K562 (cell line): ENCODE data around the gene ZNRD2. TPM values are rescaled to one million over a fixed set of nuclear protein-coding genes. Genes with fewer than 3 reads are reported as not detected.

Experiments
- CREM ChIP-seq: IDR thresholded peaks from 2 replicates; pipeline ENCODE4 v1.6.1; 2014; ENCODE audit warnings: antibody characterized with exemption, low read depth
- FOXM1 ChIP-seq, 2 experiments: fragments of 450-650 bp in 1 of 2; sonication (generic) in 1 of 2; formaldehyde crosslinking in 1 of 2; IDR thresholded peaks; 2 replicates each; pipeline versions ENCODE4 v1.6.1 to v1.9.0; 2017 to 2022; ENCODE audit warnings: low read depth in 2 of 2, mild to moderate bottlenecking in 2 of 2, missing genetic modification reagents in 1 of 2, moderate library complexity in 1 of 2
- HIVEP1 ChIP-seq: fragments of 250-450 bp; sonication (Bioruptor Pico); IDR thresholded peaks from 2 replicates; pipeline ENCODE4 v1.4.0; 2020; ENCODE audit warnings: mild to moderate bottlenecking
- HNRNPLL ChIP-seq: fragments of 200-400 bp; formaldehyde crosslinking; IDR thresholded peaks from 2 replicates; pipeline ENCODE4 v1.6.1; 2017; ENCODE audit warnings: low read length, low read depth, mild to moderate bottlenecking; ENCODE audit not compliant: poor library complexity, severe bottlenecking
- LARP7 ChIP-seq: fragments of 450-650 bp; IDR thresholded peaks from 2 replicates; pipeline ENCODE4 v1.6.1; 2016
- MED1 ChIP-seq: sonication (generic); formaldehyde crosslinking; IDR thresholded peaks from 2 replicates; pipeline ENCODE4 v1.8.1; 2023; ENCODE audit warnings: missing genetic modification reagents, borderline replicate concordance
- POLR2A ChIP-seq: fragments of 450-650 bp; conservative IDR thresholded peaks from 2 replicates; pipeline ENCODE4 v1.6.1; 2016
- SP2 ChIP-seq: IDR thresholded peaks from 2 replicates; pipeline ENCODE4 v1.6.1; 2011; ENCODE audit warnings: mild to moderate bottlenecking, low read depth, low read length, moderate library complexity; ENCODE audit not compliant: poor library complexity, severe bottlenecking; ENCODE audit errors: extremely low read depth
- TAF7 ChIP-seq: fragments of 450-650 bp; IDR thresholded peaks from 2 replicates; pipeline ENCODE4 v1.6.1; 2016; ENCODE audit warnings: missing genetic modification characterization, missing compliant biosample characterization
- ZBTB17 ChIP-seq: fragments of 450-650 bp; formaldehyde crosslinking; IDR thresholded peaks from 2 replicates; pipeline ENCODE4 v1.4.0; 2020; ENCODE audit warnings: mild to moderate bottlenecking
- polyA plus RNA-seq, 8 experiments: library from polyadenylated mRNA; depleted of rRNA in 4 of 8; stranded (reverse) in 5 of 8; unstranded in 3 of 8; fragments of >200 nt; fragmentation: Nextera tagmentation in 2 of 8; fragmentation: Illumina TruSeq in 1 of 8; extraction: Ambion mirVana in 2 of 8; extraction: Trizol in 1 of 8; gene quantifications; 2 replicates each; pipeline versions ENCODE4 v1.2.1 to v1.2.3, GENCODE V29; 2011 to 2014; ENCODE audit warnings: inconsistent platforms in 1 of 8, missing spikeins in 1 of 8
- total RNA-seq, 7 experiments: library from RNA; depleted of rRNA in 6 of 7; stranded (reverse); fragments of >200 nt in 6 of 7; fragmentation: Illumina TruSeq in 2 of 7; extraction: Trizol in 2 of 7; gene quantifications; 2 replicates each; pipeline versions ENCODE4 v1.2.1 to v1.2.3, GENCODE V29; 2011 to 2021; ENCODE audit warnings: low replicate concordance in 1 of 7
- TF ChIP-seq, protein P1 (sequence below), 2 experiments: fragments of 450-650 bp in 1 of 2; sonication (generic) in 1 of 2; formaldehyde crosslinking in 1 of 2; IDR thresholded peaks; 2 replicates each; pipeline versions ENCODE4 v1.7.1 to v1.9.0; 2016 to 2022; ENCODE audit warnings: inconsistent platforms in 1 of 2, mild to moderate bottlenecking in 1 of 2, missing genetic modification reagents in 1 of 2
- TF ChIP-seq, protein P2 (sequence below): fragments of 450-650 bp; formaldehyde crosslinking; IDR thresholded peaks from 2 replicates; pipeline ENCODE4 v1.4.0; 2020; ENCODE audit warnings: mild to moderate bottlenecking, moderate library complexity
- TF ChIP-seq, protein P3 (sequence below): sonication (generic); formaldehyde crosslinking; IDR thresholded peaks from 2 replicates; pipeline ENCODE4 v1.8.0; 2022; ENCODE audit warnings: mild to moderate bottlenecking, missing genetic modification reagents
- TF ChIP-seq, protein P4 (sequence below): fragments of 250-450 bp; sonication (Bioruptor Pico); IDR thresholded peaks from 2 replicates; pipeline ENCODE4 v1.4.0; 2020

Gene ZNRD2
- total and polyA plus RNA-seq, 9 of the 15 experiments (the other 6 are each of a cell fraction or from before 2014, with no cell fraction given) = 13.4 to 129 (median 60.4) TPM

DNA sequence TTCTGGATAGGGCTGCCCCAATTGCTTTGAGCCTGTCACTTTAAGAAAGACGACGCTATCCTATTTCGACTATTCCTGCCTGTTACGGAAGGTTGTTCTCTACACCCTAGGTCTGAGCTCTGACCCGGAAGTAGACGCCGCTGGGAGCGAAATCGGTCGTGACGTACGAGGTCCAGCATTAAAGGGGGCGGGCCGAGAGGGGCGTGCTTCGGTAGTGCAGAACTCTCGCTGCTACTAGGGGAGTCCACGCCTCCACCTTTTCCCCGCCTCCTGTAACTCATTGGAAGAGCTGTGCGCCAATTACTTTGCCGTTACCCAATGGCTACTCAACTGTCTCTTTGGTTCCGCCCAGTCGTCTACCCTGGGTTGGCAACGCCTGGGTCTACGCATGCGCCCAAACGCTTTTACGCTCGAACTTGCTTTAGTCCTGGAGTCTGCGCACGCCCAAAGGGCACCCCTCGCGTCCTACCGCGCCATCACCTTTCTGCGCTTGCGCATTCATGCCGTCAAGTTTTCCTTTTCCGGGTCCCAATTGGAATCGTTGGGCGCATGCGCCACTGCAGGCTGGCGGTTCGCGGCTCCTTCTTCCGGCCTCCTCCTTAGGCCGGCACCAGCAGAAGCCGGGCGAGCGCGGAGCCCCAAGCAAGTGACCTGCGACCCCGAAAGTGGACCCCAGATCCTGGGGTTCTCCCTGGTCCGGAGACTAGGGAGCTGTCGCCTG is 45.1 kb downstream of the ZNRD2 start, which contains the start of gene PCNX3 (continued):
- TF ChIP-seq, protein P1, sequence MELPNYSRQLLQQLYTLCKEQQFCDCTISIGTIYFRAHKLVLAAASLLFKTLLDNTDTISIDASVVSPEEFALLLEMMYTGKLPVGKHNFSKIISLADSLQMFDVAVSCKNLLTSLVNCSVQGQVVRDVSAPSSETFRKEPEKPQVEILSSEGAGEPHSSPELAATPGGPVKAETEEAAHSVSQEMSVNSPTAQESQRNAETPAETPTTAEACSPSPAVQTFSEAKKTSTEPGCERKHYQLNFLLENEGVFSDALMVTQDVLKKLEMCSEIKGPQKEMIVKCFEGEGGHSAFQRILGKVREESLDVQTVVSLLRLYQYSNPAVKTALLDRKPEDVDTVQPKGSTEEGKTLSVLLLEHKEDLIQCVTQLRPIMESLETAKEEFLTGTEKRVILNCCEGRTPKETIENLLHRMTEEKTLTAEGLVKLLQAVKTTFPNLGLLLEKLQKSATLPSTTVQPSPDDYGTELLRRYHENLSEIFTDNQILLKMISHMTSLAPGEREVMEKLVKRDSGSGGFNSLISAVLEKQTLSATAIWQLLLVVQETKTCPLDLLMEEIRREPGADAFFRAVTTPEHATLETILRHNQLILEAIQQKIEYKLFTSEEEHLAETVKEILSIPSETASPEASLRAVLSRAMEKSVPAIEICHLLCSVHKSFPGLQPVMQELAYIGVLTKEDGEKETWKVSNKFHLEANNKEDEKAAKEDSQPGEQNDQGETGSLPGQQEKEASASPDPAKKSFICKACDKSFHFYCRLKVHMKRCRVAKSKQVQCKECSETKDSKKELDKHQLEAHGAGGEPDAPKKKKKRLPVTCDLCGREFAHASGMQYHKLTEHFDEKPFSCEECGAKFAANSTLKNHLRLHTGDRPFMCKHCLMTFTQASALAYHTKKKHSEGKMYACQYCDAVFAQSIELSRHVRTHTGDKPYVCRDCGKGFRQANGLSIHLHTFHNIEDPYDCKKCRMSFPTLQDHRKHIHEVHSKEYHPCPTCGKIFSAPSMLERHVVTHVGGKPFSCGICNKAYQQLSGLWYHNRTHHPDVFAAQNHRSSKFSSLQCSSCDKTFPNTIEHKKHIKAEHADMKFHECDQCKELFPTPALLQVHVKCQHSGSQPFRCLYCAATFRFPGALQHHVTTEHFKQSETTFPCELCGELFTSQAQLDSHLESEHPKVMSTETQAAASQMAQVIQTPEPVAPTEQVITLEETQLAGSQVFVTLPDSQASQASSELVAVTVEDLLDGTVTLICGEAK (IDR thresholded peaks at IDR 0.05) = peak; percentile 96
- TF ChIP-seq, protein P1 (CRISPR knock-in tag; IDR thresholded peaks at IDR 0.05) = no peak
- peak; percentile 100 for TF ChIP-seq ZBTB17
- TF ChIP-seq, protein P2, sequence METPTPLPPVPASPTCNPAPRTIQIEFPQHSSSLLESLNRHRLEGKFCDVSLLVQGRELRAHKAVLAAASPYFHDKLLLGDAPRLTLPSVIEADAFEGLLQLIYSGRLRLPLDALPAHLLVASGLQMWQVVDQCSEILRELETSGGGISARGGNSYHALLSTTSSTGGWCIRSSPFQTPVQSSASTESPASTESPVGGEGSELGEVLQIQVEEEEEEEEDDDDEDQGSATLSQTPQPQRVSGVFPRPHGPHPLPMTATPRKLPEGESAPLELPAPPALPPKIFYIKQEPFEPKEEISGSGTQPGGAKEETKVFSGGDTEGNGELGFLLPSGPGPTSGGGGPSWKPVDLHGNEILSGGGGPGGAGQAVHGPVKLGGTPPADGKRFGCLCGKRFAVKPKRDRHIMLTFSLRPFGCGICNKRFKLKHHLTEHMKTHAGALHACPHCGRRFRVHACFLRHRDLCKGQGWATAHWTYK = peak; percentile 80; the same call in 1 of the 2 replicates
- TF ChIP-seq, protein P3, sequence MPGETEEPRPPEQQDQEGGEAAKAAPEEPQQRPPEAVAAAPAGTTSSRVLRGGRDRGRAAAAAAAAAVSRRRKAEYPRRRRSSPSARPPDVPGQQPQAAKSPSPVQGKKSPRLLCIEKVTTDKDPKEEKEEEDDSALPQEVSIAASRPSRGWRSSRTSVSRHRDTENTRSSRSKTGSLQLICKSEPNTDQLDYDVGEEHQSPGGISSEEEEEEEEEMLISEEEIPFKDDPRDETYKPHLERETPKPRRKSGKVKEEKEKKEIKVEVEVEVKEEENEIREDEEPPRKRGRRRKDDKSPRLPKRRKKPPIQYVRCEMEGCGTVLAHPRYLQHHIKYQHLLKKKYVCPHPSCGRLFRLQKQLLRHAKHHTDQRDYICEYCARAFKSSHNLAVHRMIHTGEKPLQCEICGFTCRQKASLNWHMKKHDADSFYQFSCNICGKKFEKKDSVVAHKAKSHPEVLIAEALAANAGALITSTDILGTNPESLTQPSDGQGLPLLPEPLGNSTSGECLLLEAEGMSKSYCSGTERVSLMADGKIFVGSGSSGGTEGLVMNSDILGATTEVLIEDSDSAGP = peak; percentile 100
- TF ChIP-seq, protein P4, sequence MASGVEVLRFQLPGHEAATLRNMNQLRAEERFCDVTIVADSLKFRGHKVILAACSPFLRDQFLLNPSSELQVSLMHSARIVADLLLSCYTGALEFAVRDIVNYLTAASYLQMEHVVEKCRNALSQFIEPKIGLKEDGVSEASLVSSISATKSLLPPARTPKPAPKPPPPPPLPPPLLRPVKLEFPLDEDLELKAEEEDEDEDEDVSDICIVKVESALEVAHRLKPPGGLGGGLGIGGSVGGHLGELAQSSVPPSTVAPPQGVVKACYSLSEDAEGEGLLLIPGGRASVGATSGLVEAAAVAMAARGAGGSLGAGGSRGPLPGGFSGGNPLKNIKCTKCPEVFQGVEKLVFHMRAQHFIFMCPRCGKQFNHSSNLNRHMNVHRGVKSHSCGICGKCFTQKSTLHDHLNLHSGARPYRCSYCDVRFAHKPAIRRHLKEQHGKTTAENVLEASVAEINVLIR = peak; percentile 85
- TF ChIP-seq POLR2A = peak; percentile 84
- no peak for TF ChIP-seq LARP7
- peak; percentile 96 for TF ChIP-seq CREM
- peak; percentile 87 for TF ChIP-seq HNRNPLL
- 0 out of 2 replicates have a peak, but pooled peaks have one; percentile 20 for TF ChIP-seq HIVEP1 (CRISPR knock-in tag)
- peak; percentile 37; the same call in 1 of the 2 replicates for TF ChIP-seq TAF7 (tag)
- TF ChIP-seq FOXM1 (IDR thresholded peaks at IDR 0.05; ENCODE audit: low read depth) = peak; percentile 99
- TF ChIP-seq FOXM1 (CRISPR knock-in tag; IDR thresholded peaks at IDR 0.05; ENCODE audit: low read depth) = no peak
- TF ChIP-seq SP2 = peak; percentile 82
- TF ChIP-seq MED1 = no peak
